Measurements from ENCODE around the gene IFT57. TPM values are rescaled to one million over a fixed set of nuclear protein-coding genes. Genes with fewer than 3 reads are reported as not detected.

The IFT57 gene
- total RNA-seq, 4 donors from 2014 or later = 38.2 to 78.0 (median 57.4) TPM

GRCh38 chr3:108175352-108175751 lies 46.9 kb downstream of the IFT57 start:
- Histone ChIP-seq H3K36me3 (no peaks in the 10 kb centered on the region), H3K9me3 (no peaks in the 10 kb centered on the region), H3K4me3 (no peak overlapping the region), H3K4me1 (peaks cover 0 to 9% (median 0%) of the 10 kb centered on the region in 4 donors), H3K27me3 (no peaks in the 10 kb centered on the region), H3K27ac (no peak overlapping the region)
- intact Hi-C loops (cut with DNase I; ENCODE audit: low total_unique reads) = no loop called here
- TF ChIP-seq POLR2AphosphoS5 (IDR thresholded peaks at IDR 0.05) (no peak), CTCF (IDR thresholded peaks at IDR 0.05) (no peak), POLR2A (IDR thresholded peaks at IDR 0.05) (no peak), EP300 (IDR thresholded peaks at IDR 0.05; ENCODE audit: low read depth) (no peak)
- DNase-seq = no peak
- in situ Hi-C loops (cut with MboI; ENCODE audit: low pct_ligation_motif_present in 1 of 4, low pct_unique_long_range_greater_than_20kb in 1 of 4, low sequenced_read_pairs in 3 of 4) = no loop called here
- WGBS, 2 donors (ENCODE audit: low coverage in 1 of 2) = 98 to 100% methylated on average over 1 of the region's 1 CpG

GRCh38 chr3:108171106-108171505 lies 51.1 kb downstream of the IFT57 start:
- in situ Hi-C loops (cut with MboI; ENCODE audit: low pct_ligation_motif_present in 1 of 4, low pct_unique_long_range_greater_than_20kb in 1 of 4, low sequenced_read_pairs in 3 of 4) = no loop called here
- Histone ChIP-seq H3K36me3 (no peaks in the 10 kb centered on the region), H3K27me3 (no peaks in the 10 kb centered on the region), H3K9me3 (no peaks in the 10 kb centered on the region), H3K4me3 (no peak overlapping the region), H3K27ac (no peak overlapping the region), H3K4me1 (peaks cover 0 to 7% (median 0%) of the 10 kb centered on the region in 4 donors)
- no peak for DNase-seq
- no peak for TF ChIP-seq POLR2AphosphoS5 (IDR thresholded peaks at IDR 0.05)
- no peak for TF ChIP-seq CTCF (IDR thresholded peaks at IDR 0.05)
- TF ChIP-seq EP300 (IDR thresholded peaks at IDR 0.05; ENCODE audit: low read depth) = no peak
- TF ChIP-seq POLR2A (IDR thresholded peaks at IDR 0.05) = no peak
- intact Hi-C loops (cut with DNase I; ENCODE audit: low total_unique reads) = no loop called here
- WGBS, 2 donors (ENCODE audit: low coverage in 1 of 2) = 82 to 86% methylated on average over 2 of the region's 2 CpGs

GRCh38 chr3:108164391-108164790 lies 57.8 kb downstream of the IFT57 start:
- peaks cover 0 to 16% (median 2%) of the 10 kb centered on the region in 4 donors for H3K36me3 ChIP-seq
- DNase-seq = no peak
- in situ Hi-C loops (cut with MboI; ENCODE audit: low pct_ligation_motif_present in 1 of 4, low pct_unique_long_range_greater_than_20kb in 1 of 4, low sequenced_read_pairs in 3 of 4) = no loop called here

GRCh38 chr3:108159865-108160264 lies 62.4 kb downstream of the IFT57 start:
- Histone ChIP-seq H3K36me3 (peaks cover 0 to 7% (median 2%) of the 10 kb centered on the region in 4 donors), H3K4me3 (no peak overlapping the region), H3K4me1 (no peaks in the 10 kb centered on the region), H3K27me3 (no peaks in the 10 kb centered on the region), H3K9me3 (no peaks in the 10 kb centered on the region), H3K27ac (no peak overlapping the region)
- DNase-seq = no peak
- 79 to 88% methylated on average over 1 of the region's 1 CpG for WGBS, 2 donors (ENCODE audit: low coverage in 1 of 2)
- in situ Hi-C loops (cut with MboI; ENCODE audit: low pct_ligation_motif_present in 1 of 4, low pct_unique_long_range_greater_than_20kb in 1 of 4, low sequenced_read_pairs in 3 of 4) (loop anchor here in 1 of 4 donors (10.0 kb wide), 1 partner anchor 315 kb away; no protein-coding TSS in a partner anchor), intact Hi-C loops (cut with DNase I; ENCODE audit: low total_unique reads) (no loop called here)
- no peak for TF ChIP-seq EP300 (IDR thresholded peaks at IDR 0.05; ENCODE audit: low read depth)
- TF ChIP-seq POLR2AphosphoS5 (IDR thresholded peaks at IDR 0.05) = no peak
- TF ChIP-seq POLR2A (IDR thresholded peaks at IDR 0.05) = no peak
- no peak for TF ChIP-seq CTCF (IDR thresholded peaks at IDR 0.05)

More at GRCh38 chr3:108164391-108164790, 57.8 kb downstream of the IFT57 start:
- no peak overlapping the region for H3K4me3 ChIP-seq
- H3K27me3 ChIP-seq = no peaks in the 10 kb centered on the region
- intact Hi-C loops (cut with DNase I; ENCODE audit: low total_unique reads) = no loop called here
- TF ChIP-seq POLR2AphosphoS5 (IDR thresholded peaks at IDR 0.05) (no peak), CTCF (IDR thresholded peaks at IDR 0.05) (no peak), POLR2A (IDR thresholded peaks at IDR 0.05) (no peak), EP300 (IDR thresholded peaks at IDR 0.05; ENCODE audit: low read depth) (no peak)
- H3K4me1 ChIP-seq = no peaks in the 10 kb centered on the region
- H3K27ac ChIP-seq = no peak overlapping the region
- no peaks in the 10 kb centered on the region for H3K9me3 ChIP-seq

All from transverse colon (tissue), 4 donors.